Lung (tissue), 12 donors: ENCODE data around the gene GRIA1. TPM values are rescaled to one million over a fixed set of nuclear protein-coding genes. Genes with fewer than 3 reads are reported as not detected.
"Not testable (repeated sequence)": the region's sequence is repeated elsewhere in the genome, so short reads cannot be mapped to it uniquely, and the experiment has no call there.

ENCODE experiments used
- ATAC-seq: fragments of 200-7000 bp; cut with Tn5 transposase; one replicate; pipeline ENCODE4 v1.9.1; 2020; ENCODE audit warnings: moderate number of reproducible peaks; ENCODE audit not compliant: insufficient read depth, low FRiP score
- DNase-seq, 3 donors: peaks; one replicate each; pipeline ENCODE4 v3.0.0-alpha.2; 2013 to 2017
- H3K27ac ChIP-seq, 2 donors: one replicate each; pipeline ENCODE4 v1.5.1; 2013; ENCODE audit warnings: mild to moderate bottlenecking in 2 of 2, moderate library complexity in 2 of 2, control low read depth in 1 of 2, inconsistent platforms in 1 of 2, low read depth in 1 of 2, low read length in 1 of 2
- H3K27me3 ChIP-seq, 3 donors: one replicate each; pipeline ENCODE4 v1.5.1; 2013; ENCODE audit warnings: low read length in 2 of 3; ENCODE audit not compliant: control insufficient read depth in 3 of 3, insufficient read depth in 3 of 3
- H3K36me3 ChIP-seq, 4 donors: one replicate each; pipeline ENCODE4 v1.5.1; 2013; ENCODE audit warnings: low read length in 4 of 4, mild to moderate bottlenecking in 1 of 4, moderate library complexity in 1 of 4; ENCODE audit not compliant: control insufficient read depth in 4 of 4, insufficient read depth in 4 of 4
- H3K4me1 ChIP-seq, 5 donors: one replicate each; pipeline ENCODE4 v1.5.1; 2013; ENCODE audit warnings: low read length in 5 of 5, mild to moderate bottlenecking in 2 of 5, moderate library complexity in 1 of 5; ENCODE audit not compliant: control insufficient read depth in 5 of 5, insufficient read depth in 5 of 5
- H3K4me3 ChIP-seq: one replicate; pipeline ENCODE4 v1.5.1; 2013; ENCODE audit warnings: mild to moderate bottlenecking, control low read depth, moderate library complexity
- H3K9ac ChIP-seq, 2 donors: one replicate each; pipeline ENCODE4 v1.5.1; 2013; ENCODE audit warnings: low read length in 2 of 2, control low read depth in 1 of 2; ENCODE audit not compliant: insufficient read depth in 1 of 2
- H3K9me3 ChIP-seq, 4 donors: one replicate each; pipeline ENCODE4 v1.5.1; 2013; ENCODE audit warnings: low read length in 3 of 4, mild to moderate bottlenecking in 1 of 4, moderate library complexity in 1 of 4; ENCODE audit not compliant: control insufficient read depth in 4 of 4, insufficient read depth in 3 of 4
- WGBS, 2 donors: extraction: QIAGEN DNeasy Blood & Tissue Kit; methylation state at CpG; one replicate each; pipeline ENCODE4 v1.1.7; 2013; 5-methylcytosine and 5-hydroxymethylcytosine counted together
- polyA plus RNA-seq, 2 donors: library from polyadenylated mRNA; stranded (reverse); fragments of 200-250 nt; gene quantifications; one replicate each; pipeline ENCODE4 v1.2.1, GENCODE V29; 2013
- total RNA-seq, 2 donors: library from RNA; depleted of rRNA in 1 of 2; stranded (reverse); fragments of >200 nt in 1 of 2; gene quantifications; one replicate each; pipeline ENCODE4 v1.2.1, GENCODE V29; 2014 to 2021
- TF ChIP-seq, protein P1 (sequence below): IDR thresholded peaks from 2 replicates; pipeline ENCODE4 v1.5.1; 2012; ENCODE audit warnings: mild to moderate bottlenecking; ENCODE audit errors: control extremely low read depth, extremely low read depth
- donor health status: control.
- donor health status: control.
- donor health status: Bipolar disorder and iron deficiency.
- donor health status: healthy.
- donor health status: DM: yes; HTN: yes; CAD: no.

GRIA1 gene
- total and polyA plus RNA-seq, 4 donors = 1.1 to 12.5 (median 2.0) TPM

DNA sequence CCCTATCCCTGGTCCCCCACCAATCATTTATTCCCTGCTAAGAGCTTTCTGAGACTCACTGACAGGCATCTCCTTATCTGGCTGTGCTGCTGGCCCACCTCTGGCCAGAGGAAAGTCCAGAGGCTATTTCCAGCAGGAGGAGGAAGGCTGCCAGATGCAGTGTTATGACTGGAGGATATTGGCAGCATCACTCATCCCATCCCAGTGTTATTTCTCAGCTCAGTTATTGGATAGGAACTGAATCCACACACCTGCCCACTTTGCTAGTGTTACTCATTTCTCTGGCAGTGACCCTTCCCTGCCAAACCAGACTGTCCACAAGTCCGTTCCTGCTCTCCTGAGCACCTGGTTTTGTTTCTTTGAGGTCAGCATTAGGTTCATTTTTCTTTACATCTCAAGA is 228.2 kb downstream of the GRIA1 start:
- TF ChIP-seq, protein P1, sequence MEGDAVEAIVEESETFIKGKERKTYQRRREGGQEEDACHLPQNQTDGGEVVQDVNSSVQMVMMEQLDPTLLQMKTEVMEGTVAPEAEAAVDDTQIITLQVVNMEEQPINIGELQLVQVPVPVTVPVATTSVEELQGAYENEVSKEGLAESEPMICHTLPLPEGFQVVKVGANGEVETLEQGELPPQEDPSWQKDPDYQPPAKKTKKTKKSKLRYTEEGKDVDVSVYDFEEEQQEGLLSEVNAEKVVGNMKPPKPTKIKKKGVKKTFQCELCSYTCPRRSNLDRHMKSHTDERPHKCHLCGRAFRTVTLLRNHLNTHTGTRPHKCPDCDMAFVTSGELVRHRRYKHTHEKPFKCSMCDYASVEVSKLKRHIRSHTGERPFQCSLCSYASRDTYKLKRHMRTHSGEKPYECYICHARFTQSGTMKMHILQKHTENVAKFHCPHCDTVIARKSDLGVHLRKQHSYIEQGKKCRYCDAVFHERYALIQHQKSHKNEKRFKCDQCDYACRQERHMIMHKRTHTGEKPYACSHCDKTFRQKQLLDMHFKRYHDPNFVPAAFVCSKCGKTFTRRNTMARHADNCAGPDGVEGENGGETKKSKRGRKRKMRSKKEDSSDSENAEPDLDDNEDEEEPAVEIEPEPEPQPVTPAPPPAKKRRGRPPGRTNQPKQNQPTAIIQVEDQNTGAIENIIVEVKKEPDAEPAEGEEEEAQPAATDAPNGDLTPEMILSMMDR = no peak
- no peaks in the 10 kb centered on the region for H3K27me3 ChIP-seq
- H3K9me3 ChIP-seq = no peaks in the 10 kb centered on the region
- H3K36me3 ChIP-seq = peaks cover 0 to 2% (median 0%) of the 10 kb centered on the region in 4 donors
- H3K4me1 ChIP-seq = no peaks in the 10 kb centered on the region
- H3K9ac ChIP-seq = no peak overlapping the region
- WGBS, 2 donors = 65 to 77% methylated on average over 1 of the region's 1 CpG
- no peak overlapping the region for H3K4me3 ChIP-seq
- DNase-seq = no peak
- no peak for ATAC-seq
- no peak overlapping the region for H3K27ac ChIP-seq

DNA sequence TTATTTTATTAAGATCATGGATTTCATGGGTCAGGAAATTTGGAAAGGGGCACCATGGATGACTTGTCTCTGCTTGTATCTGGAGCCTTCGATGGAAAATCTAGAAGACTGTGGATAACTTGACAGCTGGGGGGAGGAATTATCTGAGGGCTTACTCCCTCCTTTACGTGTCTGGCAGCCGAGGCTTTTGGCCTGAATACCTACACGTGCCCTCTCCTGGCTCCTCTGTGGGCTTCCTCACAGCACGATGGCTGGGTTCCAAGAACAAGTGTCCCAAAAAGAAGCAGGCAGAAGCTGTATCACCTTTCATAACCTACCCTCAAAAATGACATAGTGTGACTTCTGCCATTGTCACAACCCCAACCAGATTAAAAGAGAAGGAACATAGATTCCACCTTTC is 228.9 kb downstream of the GRIA1 start:
- no peak overlapping the region for H3K4me3 ChIP-seq
- no peaks in the 10 kb centered on the region for H3K9me3 ChIP-seq
- no peak for ATAC-seq
- H3K36me3 ChIP-seq = peaks cover 0 to 2% (median 0%) of the 10 kb centered on the region in 4 donors
- H3K4me1 ChIP-seq = no peaks in the 10 kb centered on the region
- H3K27ac ChIP-seq = no peak overlapping the region
- H3K27me3 ChIP-seq = no peaks in the 10 kb centered on the region
- TF ChIP-seq, protein P1 = no peak
- 77 to 85% methylated on average over 5 of the region's 5 CpGs for WGBS, 2 donors
- DNase-seq = no peak
- H3K9ac ChIP-seq = no peak overlapping the region

DNA sequence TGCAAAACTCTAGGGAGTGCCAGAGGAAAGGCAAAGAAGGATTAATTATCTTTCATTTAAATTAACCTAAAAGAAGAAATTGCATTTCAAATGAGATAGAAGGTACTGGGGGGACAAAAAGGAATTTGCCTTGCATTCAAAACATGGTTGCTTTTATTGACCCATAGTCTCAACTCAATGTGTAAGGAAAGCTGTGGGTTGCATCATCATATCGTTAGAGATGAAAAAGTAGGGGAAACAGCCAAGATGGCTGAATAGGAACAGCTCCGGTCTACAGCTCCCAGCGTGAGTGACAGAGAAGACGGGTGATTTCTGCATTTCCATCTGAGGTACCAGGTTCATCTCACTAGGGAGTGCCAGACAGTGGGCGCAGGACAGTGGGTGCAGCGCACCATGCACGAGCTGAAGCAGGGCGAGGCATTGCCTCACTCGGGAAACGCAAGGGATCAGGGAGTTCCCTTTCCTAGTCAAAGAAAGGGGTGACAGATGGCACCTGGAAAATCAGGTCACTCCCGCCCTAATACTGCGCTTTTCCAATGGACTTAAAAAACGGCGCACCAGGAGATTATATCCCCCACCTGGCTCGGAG is 232.6 kb downstream of the GRIA1 start:
- H3K27me3 ChIP-seq, ATAC-seq, DNase-seq, H3K9ac ChIP-seq, H3K9me3 ChIP-seq, H3K4me3 ChIP-seq, H3K36me3 ChIP-seq, H3K27ac ChIP-seq, H3K4me1 ChIP-seq: not testable (repeated sequence)
- 79 to 92% methylated on average over 15 of the region's 15 CpGs for WGBS, 2 donors

DNA sequence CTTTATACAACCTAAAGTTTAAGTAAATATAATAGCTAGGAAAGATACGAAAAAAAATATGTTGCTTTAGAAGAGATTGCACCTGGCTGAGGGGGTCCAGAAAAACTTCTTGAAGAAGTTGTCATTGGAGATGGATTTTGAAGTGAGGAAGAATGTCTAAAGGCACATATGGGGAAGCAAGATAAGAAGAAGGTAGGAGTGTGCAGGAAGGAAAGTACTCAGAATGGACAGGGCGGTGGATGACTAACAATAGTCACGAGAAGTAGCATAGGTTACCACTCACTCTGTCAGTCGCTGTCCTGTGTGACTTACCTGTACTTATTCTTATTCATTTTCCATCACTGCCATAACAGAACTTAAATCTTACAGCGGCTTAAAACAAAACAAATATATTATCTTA is 251.6 kb downstream of the GRIA1 start:
- DNase-seq (no peak), ATAC-seq (no peak)
- no peak overlapping the region for H3K9ac ChIP-seq
- H3K27me3 ChIP-seq = no peaks in the 10 kb centered on the region
- peaks cover 0 to 3% (median 0%) of the 10 kb centered on the region in 5 donors for H3K4me1 ChIP-seq
- no peaks in the 10 kb centered on the region for H3K36me3 ChIP-seq
- TF ChIP-seq, protein P1 = no peak
- no peak overlapping the region for H3K4me3 ChIP-seq
- WGBS, 2 donors = 27 to 52% methylated on average over 5 of the region's 5 CpGs
- peaks cover 0 to 2% (median 0%) of the 10 kb centered on the region in 4 donors for H3K9me3 ChIP-seq
- no peak overlapping the region for H3K27ac ChIP-seq
